GM19025 (cell line): ENCODE measurements around the gene CEP112.

ENCODE experiments used
- ATAC-seq: cut with Tn5 transposase; IDR thresholded peaks from one replicate; pipeline ENCODE4 v1.9.1; 2021; ENCODE audit warnings: mild to moderate bottlenecking, low read depth, moderate library complexity; ENCODE audit not compliant: unreplicated experiment

Gene CEP112

GRCh38 chr17:65900216-65900615 is 291.7 kb downstream of the CEP112 start:
- ATAC-seq: no peak

DNA sequence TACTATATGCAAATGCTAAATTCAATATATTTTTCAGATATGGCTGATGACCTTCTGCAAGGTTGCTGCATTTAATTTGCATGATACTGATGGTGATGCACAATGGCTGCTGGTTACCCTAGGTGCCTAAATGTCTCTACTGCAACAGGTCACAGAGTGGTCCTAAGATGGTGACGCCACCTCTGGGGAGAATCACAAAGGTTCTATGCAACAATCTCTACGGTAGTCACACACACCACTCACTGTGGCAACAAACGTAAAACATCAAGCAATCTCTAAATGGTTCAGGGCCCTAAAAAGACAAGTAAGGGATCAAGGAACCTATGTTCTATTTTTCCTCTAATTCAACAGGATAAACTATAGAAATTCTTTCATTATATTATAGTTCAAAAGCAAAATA is 293.3 kb downstream of the CEP112 start:
- no peak for ATAC-seq

- ATAC-seq: no peak
Measured at GRCh38 chr17:65896889-65897288, 295.0 kb downstream of the CEP112 start.

GRCh38 chr17:65895969-65896368 is 296.0 kb downstream of the CEP112 start:
- ATAC-seq: no peak

GRCh38 chr17:65893692-65894279 is 298.1 kb downstream of the CEP112 start:
- no peak for ATAC-seq

GRCh38 chr17:65892912-65893377 is 299.0 kb downstream of the CEP112 start:
- ATAC-seq: peak; percentile 49

DNA sequence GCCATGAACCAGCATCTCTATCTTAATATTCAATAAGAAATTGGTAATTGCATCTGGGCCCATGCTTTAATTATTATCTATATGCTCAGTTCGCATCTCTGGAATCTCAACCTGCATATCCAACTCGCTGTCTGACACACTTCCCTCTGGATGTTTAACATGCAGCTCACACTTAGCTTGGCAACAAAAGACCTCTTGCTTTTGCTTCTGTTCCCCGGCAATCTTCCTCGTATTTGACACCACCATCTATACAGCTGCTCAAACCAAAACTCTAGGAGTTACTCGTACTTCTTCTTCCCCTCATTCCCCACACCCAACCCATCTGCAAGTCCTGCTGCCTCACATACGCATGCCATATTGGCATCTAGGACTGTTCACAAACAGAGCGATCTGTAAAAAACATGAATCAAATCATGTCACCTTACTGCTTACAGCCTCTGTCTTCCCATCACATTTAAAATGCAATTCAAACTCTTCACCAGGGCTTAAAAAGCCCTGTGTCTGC is 300.6 kb downstream of the CEP112 start:
- ATAC-seq: no peak

DNA sequence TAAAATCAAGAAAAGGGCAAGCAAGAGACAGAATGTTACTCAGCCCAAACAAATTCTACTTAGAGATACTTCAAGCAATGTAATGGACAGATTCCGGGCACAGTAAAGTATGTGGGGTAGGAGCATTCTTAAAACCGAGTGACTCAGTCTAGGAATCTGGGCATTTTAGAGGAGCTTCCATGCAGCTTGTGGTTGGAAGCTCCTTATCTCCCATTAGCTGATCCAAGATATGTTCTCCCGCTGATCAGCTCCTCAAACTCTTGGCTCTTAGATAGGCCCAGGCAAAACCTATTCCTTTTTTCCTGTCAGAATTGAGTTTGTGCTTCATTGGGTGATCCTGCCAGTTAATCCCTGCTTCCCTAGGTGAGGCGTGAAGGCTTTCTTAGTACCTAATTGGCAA is 303.3 kb downstream of the CEP112 start:
- no peak for ATAC-seq

DNA sequence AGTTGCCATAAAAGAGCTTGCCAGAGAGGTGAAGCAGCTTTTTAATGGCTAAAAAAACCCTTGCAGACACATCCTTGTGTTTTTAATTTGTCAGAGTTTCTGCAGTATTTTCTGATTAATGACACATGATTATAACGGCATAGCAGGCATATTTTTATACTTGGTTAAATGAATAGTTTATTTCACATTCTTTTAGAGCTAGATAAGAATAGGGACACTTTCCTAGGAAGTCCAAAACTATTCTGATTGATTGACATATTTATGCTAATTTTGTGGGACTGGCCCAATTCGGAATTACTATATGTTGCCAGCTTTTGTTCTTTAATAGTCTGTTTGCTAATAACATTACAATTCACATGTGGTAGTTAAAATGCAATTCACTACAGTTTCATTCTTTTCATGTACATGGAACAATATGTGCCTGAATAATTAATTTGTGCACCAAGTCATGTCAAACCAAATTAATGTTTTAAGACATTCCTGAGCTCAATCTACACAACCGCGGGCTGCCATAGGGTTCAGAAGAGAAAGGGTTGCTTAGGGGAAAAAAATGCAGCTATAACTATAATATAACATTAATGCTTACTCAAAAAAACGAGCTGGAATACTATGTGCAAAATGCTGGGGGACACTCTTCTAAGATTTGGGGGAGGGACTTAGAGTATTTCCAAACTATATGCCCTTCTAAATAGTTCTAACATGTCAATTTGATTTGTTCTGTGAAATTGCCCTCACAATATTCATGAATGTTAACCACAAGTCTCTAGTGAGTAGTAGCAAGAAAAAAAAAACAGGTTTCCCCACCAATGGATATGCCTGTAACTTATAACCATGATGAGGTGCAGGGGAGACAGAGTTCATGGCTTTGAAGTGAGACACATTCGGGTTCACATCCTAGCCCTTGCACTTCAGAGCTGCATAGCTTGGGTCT is 305.4 kb downstream of the CEP112 start:
- ATAC-seq: no peak

DNA sequence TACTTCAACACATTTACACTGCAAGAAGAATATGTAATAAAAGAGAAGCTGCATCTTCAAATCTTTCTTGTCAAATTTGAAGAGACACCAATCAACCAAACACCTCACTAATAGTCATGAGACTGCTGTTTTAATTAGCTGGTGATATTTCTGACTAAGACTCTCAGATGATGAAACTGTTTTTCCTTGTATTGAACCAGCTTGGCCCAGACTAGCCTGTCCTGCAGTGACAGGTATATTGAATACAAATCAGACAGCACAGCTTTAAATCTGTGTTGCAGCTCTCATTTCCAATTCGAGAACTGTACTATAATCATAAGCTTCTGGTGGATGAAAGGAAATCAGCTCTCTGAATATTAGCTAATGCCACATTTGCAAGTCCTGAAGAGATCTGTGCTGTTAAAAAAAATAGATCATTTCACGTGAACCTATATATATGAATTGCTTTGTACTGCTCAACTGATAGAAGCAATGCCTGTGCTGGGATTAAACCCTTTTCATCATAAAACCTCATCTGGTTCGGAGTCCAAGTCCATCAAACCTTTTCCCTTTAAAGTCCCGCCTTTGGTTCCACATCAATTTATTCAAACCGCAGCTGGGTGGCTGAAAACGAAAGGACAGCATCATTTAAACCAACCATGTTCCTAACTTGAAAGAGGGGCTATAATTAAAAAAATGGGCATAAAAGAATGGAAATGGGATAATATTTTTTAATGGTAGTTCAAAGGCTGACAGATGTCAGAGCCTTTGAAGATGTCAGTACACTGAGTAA is 306.2 kb downstream of the CEP112 start:
- no peak for ATAC-seq

DNA sequence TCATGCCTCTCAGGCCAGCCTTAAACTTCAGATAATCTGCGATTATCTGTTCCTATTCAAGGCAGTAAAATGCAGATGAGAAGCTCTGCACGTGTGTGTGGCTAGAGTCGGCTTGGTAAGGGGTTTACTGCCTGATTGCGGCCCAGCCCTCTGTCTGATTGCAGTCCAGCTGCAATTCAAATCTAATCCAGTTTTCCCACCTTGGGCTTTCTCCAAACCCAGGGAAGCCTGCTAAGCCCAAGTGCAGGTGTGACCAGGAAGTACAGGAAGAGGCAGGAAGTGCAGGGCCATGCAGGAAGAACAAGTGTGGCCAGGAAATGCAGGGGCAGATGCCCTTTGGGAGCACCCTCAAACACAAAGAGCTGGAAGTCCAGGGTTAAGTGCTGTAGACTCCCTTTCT is 314.9 kb downstream of the CEP112 start:
- no peak for ATAC-seq

- ATAC-seq: no peak
Measured at GRCh38 chr17:65868881-65869280, 323.1 kb downstream of the CEP112 start.

GRCh38 chr17:65867014-65867413 is 324.9 kb downstream of the CEP112 start:
- no peak for ATAC-seq

- no peak for ATAC-seq
Measured at GRCh38 chr17:65865715-65866425, 326.1 kb downstream of the CEP112 start.

- ATAC-seq: no peak
Measured at GRCh38 chr17:65864394-65864793, 327.5 kb downstream of the CEP112 start.

GRCh38 chr17:65857718-65858117 is 334.2 kb downstream of the CEP112 start:
- ATAC-seq: no peak

GRCh38 chr17:65856865-65857264 is 335.1 kb downstream of the CEP112 start:
- no peak for ATAC-seq

DNA sequence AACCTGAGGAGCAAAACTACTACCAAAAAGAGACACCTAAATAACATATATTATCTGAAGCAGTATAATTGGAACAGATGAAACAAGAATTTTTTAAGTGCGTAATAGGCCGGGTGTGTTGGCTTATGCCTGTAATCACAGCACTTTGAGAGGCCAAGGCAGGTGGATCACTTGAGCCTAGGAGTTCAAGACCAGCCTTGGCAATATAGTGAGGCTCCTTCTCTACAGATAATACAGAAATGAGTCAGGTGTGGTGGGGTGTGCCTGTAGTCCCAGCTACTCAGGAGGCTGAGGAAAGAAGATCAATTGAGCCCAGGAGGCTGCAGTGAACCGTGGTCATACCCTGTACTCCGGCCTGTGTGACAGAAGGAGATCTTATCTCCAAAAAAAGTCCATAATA is 336.3 kb downstream of the CEP112 start:
- ATAC-seq: no peak

GRCh38 chr17:65855245-65855644 is 336.7 kb downstream of the CEP112 start:
- no peak for ATAC-seq

DNA sequence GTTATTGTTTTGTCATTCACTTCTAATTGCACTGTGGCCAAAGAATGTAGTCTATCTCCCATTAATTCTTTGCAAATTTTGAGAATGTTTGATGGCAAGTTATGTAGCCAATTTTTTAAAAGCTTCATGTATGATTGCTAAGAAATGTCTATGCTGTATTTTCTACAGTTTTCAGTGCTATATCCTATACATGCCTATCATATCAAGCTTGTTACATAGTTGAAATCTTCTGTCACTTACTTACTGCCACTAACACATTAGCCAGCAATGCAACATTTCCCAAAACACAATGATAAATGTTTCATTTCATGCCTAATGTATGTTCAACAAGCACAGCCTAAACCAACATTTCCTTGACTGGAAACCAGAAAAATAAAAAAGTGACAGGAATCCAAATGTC is 338.1 kb downstream of the CEP112 start:
- ATAC-seq: no peak
